Coronary artery (tissue), 2 donors: ENCODE results near the gene PPHLN1.

Experiments
- DNase-seq: peaks from one replicate; pipeline ENCODE4 v3.0.0-alpha.2; 2017; ENCODE audit warnings: low spot score
- H3K27ac ChIP-seq, 2 donors: fragments of 200-600 bp; sonication (generic); one replicate each; pipeline ENCODE4 v1.5.1; 2016 to 2019
- H3K4me3 ChIP-seq: fragments of 200-600 bp; sonication (generic); 2 replicates; pipeline ENCODE4 v1.5.1; 2016; ENCODE audit warnings: mild to moderate bottlenecking, moderate library complexity
- CTCF ChIP-seq: fragments of 200-600 bp; sonication (generic); IDR thresholded peaks from one replicate; pipeline ENCODE4 v1.5.1; 2019; ENCODE audit warnings: antibody characterized with exemption

The PPHLN1 gene

DNA sequence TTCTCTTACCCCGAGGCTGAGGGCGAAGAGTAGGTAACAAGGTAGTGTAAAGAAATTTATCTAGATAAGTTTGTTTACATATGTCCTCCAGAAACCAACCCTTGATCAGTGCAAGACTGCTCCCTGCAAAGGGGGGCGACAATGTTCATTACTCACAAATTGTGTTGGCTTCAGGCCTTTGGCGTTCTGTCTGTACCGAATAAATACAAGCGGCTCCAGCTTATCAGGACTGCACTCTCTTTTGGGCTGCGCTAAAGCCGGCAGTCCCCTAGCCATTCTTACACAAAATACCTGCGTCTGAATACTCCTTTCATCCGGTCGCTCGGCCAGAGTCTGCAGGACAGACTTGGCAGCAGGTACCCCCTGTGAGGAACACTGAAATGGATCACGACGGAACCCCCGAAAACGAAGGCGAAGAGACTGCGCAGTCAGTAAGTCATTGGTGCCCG, 116.4 kb downstream of the PPHLN1 start:
- Histone ChIP-seq H3K27ac (no peak overlapping the region), H3K4me3 (no peak overlapping the region)
- DNase-seq: no peak
- TF ChIP-seq CTCF: no peak

- no peak overlapping the region for H3K4me3 ChIP-seq
- H3K27ac ChIP-seq: no peak overlapping the region
- no peak for TF ChIP-seq CTCF
- no peak for DNase-seq
Measured at GRCh38 chr12:42442888-42443287, 116.9 kb downstream of the PPHLN1 start.

DNA sequence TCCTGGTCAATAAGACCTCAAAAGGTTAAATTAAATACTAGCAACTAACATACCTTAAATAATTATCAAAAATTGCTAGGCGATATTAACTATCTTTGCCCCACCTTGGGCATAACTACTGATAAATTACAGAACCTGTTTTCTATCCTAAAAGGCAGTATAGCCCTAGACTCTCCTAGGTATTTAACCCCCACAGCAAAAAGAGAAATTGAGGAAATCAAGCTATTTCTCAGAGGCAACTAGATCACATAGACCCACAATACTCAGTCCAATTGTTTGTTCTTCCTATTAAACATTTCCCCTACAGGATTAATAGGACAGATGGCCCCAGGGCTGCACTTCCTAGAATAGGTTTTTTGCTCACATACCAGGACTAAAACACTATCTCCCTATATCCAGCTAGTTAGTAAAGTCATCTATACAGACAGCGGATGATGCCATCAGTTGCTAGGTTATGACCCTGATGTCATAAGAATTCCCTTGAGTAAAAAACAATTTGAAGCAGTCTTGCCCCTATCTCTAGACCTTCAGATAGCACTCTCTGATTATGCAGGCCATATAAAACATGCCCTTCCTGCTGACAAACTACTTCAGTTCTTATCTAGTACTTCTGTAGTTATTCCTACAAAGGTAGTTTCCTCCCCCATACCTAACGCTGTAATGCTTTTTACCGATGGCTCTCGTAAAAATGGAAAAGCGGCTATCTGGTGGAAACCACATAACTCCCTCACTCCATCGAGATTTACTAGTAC, 118.4 kb downstream of the PPHLN1 start:
- Histone ChIP-seq H3K4me3 (no peak overlapping the region), H3K27ac (no peak overlapping the region)
- TF ChIP-seq CTCF: no peak
- no peak for DNase-seq

DNA sequence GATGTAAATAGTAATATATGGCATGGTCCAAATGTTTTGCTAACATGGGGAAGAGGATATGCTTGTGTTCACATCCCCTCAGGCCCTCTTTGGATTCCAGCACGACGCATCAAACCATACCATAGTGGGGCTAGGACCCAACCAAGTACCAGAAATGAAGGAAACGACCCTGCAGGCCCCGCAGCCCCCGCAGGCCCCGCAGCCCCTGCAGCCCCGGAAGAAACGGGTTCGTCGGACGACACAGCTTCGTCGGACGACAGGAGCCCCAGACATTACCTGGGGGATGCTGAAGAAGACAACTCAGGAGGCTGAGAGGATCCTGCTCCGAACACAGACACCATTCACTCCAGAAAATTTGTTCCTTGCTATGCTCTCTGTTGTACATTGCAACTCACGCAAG, 119.9 kb downstream of the PPHLN1 start:
- Histone ChIP-seq H3K27ac (no peak overlapping the region), H3K4me3 (no peak overlapping the region)
- no peak for TF ChIP-seq CTCF
- no peak for DNase-seq

- no peak for DNase-seq
- no peak for TF ChIP-seq CTCF
- Histone ChIP-seq H3K27ac (no peak overlapping the region), H3K4me3 (no peak overlapping the region)
Measured at GRCh38 chr12:42446761-42447160, 120.8 kb downstream of the PPHLN1 start.

DNA sequence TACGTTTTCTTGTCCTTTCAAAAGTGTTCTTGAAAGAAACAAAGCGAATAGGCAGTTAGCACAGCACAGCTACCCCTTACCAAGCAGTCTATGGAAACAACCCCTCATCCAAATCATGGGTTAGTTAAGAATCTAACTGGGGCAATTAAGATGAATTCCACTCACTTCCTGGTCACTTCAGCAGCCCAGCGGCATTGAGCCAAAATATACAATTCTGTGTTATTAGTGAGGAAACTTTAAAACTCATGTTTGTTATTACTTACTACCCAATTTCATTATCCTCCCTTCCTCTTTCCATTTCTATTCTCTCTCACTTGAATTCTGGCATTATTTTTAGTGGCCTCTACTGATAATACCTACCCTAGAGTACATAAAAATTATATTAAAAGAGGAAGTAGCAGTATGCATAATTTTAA, 121.4 kb downstream of the PPHLN1 start:
- Histone ChIP-seq H3K27ac (no peak overlapping the region), H3K4me3 (no peak overlapping the region)
- DNase-seq: no peak
- TF ChIP-seq CTCF: no peak

DNA sequence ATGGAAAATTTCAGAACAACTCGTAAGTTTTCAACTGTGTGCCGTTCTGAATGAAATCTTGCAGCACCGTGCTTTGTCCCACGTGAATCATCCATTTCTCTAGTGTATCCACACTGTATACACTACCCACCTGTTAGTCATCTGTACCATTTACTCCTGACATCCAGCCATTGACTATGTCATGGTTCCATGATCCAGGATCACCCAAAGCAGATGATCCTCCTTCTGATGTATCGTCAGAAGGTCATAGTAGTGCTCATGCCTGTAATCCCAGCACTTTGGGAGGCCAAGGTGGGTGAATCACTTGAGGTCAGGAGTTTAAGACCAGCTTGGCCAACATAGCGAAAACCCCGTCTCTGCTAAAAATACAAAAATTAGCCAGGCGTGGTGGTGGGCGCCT, 122.9 kb downstream of the PPHLN1 start:
- H3K4me3 ChIP-seq: no peak overlapping the region
- DNase-seq: no peak
- H3K27ac ChIP-seq: no peak overlapping the region
- TF ChIP-seq CTCF: no peak
